Brain pericyte (primary cell): Measurements from ENCODE around the gene NT5DC2.
"Not testable (repeated sequence)": the region's sequence is repeated elsewhere in the genome, so short reads cannot be mapped to it uniquely, and the experiment has no call there.

Experiments
- DNase-seq: peaks from one replicate; pipeline ENCODE4 v3.0.0-alpha.2; 2012; ENCODE audit warnings: low read depth, low spot score

Gene NT5DC2

DNA sequence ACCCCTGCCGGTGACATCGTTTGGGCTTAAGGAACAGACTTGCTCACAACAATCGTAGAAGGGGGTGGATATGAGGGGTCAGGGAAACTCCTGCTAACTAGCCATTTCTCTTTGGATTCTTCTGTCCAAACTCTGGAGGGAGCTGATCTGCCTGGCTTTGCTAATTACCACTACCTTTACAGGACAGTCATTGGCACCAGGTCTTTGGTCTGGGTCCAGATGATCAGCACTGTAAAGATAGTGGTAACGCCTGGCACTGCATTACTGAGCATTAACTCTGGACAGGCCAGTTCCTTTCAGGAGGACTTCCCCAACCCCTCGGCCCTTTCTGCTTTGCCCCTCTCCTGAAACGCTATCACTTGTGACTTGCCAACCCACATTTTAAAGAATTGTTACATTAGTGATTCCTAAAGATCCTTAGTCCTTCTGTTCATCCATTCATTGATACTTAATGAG, 3.5 kb upstream of the NT5DC2 start:
- DNase-seq = no peak

DNA sequence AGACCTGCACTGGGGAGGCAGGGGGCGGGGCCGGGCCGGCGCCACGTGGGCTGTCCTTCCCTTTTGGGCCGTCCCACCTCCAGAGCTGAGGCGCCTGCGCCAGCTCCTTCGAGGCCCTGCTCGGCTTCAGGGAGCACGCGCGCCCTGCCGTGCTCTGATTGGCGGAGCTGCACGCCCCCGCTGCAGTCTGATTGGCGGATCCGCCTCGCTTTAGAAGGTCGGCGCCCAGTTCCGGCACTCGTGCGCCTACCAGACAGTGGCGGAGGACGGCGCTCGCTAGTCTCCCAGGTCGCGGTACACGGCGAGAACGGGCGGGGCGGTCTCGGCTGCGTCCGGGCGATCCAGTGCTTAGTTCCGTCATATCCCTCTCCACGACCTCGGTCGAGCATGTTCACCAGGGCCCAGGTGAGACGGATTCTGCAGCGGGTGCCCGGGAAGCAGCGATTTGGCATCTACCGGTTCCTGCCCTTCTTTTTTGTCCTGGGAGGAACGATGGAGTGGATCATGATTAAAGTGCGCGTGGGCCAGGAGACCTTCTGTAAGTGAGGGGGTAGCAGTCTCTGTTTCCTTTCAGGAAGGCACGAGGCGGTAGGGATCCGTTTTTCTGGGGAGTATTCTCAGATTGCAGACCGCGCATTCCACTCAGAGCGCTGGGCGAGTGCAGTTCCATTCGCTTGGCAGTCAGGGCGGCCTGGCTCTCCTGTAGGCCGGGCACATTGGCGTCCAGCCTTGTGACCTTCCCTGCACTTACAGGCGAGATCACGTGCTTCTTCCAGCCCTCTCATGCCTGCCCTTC, 2.9 kb upstream of the NT5DC2 start, which contains the start of gene UQCC5:
TSS of gene UQCC5 (plus strand) at position 237 of the 796 bp plus-strand sequence. CDS start at position 388, 151 bp downstream.
- peak; percentile 94 for DNase-seq

DNA sequence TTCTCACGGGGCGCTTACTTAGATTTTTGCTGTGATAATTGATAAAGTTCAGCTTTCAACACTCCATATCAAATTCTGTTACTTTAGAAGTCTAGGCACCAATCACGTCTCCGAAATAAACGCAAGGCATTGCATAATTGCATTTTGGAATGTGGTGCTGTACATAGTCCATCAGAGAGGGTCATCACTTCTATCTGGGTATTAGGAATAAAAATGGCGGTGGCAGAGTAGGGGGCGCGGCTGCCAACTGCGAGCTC, 2.4 kb upstream of the NT5DC2 start:
- no peak for DNase-seq

DNA sequence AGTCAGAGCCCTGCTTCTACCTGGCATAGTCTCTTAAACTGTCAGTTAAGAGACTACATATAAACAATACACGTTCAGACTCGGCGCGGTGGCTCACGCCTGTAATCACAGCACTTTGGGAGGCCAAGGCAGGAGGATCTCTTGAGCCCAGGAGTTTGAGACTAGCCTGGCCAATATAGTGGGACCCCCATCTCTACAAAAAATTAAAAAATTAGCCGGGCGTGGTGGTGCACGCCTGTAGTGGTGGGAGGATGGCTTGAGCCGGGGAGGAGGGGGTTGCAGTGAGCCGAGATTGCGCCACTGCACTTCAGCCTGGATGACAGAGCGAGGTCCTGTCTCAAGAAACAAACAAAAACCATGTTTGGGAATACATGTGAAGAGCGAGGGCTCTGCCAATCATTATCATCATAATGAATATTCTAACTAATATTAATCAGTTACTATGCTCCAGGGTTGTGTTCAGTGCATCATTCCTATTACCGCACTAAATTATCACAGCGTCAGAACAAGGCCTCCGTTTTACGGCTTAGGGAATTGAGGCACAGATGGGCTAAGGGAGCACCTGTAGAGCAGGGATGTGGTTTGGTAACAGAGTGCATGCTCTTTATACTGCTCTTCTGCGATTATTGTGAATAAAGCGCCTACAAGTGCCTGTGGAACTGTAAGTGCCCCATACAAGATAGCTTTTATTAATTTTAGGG, 1.9 kb upstream of the NT5DC2 start:
- no peak for DNase-seq

DNA sequence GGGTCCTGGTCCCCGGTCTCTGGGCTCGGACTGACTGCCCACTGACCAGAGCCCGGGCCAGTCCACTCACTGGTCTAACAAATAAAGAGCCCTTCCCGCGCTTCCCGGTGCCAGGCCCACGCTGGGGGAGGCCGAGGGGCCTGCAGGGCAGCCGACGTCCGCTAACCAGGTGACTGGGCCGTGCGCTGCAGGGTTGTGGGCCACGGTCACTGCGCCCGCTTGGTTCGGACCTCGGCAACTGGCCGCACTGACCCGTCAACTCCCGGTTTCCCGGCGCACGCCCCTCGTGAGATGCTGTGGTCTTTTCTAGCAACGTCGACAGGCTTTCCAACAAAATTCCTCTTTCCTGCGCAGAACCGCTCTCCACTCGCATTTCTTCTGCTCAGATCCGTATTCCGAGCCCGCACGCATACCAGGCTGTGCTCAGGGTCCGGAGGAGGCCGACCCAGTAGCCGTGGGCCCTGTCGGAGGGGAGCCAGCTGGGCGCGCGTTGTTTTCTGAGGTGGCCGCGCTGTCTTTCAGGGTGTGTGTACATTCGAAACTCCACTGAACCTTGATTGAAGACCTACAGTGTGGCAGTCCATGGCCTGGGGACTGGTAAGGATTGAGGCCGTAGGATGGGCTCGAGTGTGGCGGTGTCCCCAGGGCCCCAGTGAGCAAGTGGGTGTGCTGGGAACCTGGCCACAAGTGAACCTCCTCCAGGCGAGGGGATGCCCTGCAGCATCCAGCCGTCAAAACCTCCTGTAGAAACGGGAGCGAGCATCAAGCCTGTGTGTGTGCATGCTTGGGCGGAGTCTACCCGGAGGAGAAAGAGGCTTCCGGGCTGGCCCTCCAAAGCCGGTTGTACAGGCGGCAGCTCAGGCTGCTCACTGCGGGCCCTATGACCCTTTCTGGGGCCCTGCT, 875 bp upstream of the NT5DC2 start:
- DNase-seq = no peak

DNA sequence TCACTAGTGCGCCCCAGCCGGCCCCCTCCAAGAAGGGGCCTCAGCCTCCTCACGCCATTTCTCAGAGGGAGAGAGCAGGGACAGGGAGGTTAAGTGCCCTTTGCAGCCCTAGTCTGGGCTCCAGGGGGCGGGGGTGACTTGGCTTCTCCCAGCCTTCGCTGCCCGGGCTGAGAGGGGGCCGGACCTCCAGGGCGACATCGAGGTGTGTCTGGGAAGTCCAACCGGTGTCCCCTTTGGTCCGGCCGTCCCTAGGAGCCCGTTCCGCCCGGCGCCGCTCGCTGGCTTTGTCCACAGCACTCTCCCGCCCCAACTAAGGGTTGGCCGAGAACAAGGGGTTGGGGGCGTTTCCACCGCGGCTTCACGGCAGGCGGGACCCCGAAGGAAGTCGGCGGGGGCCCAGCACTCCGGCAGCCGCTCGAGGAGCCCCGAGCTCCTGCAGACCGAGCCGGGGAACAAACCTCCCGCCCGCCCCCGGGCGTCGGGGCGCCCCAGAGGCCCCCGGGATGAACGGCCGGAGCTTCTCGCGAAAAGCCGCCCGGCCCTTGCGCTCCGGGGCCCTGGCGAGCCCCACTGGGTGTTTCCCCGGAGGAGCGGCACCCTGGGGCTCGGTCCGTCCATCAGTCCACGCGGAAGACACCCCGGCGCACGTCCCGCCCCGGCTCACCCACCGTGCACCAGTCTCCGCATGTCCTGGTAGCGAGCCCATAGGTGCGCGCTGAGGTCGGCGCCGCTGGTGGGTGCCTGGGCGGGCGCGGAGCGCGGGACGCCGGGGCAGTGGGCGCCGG, 627 bp downstream of the NT5DC2 start:
- DNase-seq = no peak

DNA sequence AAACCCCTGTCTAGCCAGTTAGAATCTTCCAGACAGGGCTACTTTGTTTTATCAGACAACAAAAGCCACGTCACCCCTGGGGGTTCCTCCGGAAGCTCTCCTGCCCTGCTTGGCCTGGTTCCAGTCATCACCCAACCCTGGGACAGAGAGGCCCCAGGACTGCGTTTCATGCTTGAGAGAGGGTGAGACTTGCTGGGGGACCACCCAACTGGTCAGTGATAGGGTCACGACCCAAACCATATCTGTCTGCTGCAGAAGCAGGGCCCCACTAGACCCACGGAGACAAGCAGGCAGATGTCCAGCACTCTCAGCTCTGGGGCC, 1.2 kb downstream of the NT5DC2 start:
- no peak for DNase-seq

DNA sequence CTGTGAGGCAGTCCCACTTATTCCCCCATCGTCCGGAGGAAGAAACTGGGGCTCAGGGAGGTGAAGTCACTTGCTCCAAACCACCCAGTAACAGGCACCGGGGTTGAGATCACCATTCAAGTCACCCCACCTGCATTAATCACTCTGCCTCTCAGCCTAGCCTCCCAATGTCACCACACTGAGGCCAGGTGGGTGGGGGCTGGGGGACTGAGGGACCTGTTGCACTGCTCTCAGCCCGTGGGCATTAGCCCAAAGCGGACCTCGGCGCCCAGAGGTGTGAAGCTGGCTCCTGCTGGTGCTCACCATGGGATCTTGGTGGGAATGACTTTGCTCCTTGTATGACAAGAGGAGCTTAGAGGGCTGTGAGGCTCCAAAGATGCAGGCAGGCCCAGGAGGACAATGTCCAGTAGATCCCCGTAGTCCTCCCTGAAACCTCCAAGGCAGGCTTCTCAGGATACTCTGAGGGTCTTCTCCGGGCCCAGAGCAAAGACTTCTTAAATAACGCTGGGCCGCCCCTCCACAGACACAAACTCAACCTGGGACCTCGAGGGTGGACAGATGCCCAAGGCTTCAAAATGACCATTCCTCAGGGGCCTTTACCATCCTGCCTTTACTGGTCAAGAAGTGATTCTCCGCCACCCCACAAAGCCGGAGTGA, 1.7 kb downstream of the NT5DC2 start:
- no peak for DNase-seq

DNA sequence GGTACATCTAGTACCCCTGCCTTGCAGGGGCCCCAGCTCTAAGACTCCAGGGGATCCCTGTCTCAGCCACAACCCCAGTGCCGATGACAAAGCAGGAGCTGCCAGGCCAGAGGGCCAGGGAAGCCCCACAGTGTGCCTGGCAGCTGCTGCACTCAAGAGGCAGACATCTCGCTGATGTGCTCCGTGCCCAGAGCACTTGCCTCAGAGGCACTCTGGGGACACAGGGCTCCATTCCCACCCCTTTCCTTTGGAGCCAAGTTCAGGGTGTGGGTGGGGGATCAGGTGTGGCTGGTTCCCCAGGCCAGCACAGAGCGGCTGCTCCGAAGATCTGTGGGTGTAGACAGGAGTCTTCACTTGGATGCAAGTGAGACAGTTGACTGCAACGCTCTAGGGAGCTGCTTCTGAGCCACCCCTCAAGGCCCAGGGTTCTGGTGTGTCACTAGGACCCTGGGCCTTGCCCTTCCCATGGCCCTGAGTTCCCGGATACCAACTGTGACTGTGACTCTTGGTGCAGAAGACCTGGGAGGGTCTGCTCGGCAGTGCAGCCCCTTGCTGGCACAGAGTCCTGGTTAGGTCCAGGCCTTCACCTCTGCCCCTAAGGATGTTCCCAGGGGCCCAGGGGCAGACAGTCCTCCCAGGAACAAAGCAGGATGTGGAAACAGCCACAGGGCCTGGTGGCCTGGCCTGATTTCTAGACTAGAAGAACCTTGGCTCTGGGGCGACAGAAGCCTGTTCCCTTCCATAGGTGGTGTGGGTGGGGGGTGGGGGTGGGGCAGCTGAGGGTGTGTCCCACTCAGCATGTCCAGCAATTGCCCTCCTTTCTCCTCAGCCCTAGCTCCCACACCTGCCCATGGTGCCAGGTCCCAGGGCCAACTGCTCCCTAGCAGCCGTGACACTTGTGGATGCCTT, 2.5 kb downstream of the NT5DC2 start:
- no peak for DNase-seq

DNA sequence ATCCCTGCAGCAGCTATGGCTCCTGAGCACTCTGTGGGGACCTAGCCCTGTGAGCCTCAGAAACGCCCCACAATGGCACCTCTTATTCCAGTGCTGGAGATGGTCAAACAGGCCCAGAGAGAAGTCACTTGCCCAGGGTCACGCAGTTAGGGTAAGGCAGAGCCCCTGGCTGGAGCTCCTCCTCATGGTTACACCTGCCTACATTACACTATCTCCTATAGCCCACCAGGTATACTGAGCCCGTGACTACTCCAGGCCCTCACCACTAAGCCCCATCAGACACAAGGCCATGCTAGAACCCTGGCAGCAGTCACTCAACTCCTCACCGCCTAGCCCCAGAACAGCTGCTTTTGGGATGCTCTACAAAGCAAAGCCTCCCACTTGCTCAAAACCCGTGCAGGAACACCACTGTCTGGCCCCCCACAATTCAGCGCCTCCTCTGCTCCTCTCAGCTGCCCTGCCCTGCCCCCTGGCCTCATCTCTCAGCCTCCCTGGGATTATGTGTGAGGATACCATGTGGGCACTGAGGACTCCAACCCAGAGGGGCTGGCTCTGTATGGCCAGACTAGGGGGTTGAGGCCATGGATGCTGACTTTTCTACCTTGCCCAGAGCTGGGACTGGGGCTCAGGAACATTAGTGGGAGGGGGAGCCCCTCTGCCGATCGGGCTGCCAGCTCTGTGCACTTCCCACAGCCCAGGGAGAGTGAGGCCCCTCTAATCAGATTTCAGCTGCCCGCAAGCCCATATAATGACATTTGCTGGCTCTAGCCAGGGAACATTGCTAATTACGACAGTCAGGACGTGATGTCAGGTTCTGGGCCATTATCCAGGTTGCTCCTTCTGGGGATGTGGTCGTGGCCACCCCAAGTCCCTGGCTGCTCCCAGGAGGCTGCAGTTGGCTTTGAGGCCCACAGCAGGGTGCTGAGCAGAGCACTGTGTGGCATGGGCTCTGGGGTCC, 4.0 kb downstream of the NT5DC2 start:
- DNase-seq = no peak

DNA sequence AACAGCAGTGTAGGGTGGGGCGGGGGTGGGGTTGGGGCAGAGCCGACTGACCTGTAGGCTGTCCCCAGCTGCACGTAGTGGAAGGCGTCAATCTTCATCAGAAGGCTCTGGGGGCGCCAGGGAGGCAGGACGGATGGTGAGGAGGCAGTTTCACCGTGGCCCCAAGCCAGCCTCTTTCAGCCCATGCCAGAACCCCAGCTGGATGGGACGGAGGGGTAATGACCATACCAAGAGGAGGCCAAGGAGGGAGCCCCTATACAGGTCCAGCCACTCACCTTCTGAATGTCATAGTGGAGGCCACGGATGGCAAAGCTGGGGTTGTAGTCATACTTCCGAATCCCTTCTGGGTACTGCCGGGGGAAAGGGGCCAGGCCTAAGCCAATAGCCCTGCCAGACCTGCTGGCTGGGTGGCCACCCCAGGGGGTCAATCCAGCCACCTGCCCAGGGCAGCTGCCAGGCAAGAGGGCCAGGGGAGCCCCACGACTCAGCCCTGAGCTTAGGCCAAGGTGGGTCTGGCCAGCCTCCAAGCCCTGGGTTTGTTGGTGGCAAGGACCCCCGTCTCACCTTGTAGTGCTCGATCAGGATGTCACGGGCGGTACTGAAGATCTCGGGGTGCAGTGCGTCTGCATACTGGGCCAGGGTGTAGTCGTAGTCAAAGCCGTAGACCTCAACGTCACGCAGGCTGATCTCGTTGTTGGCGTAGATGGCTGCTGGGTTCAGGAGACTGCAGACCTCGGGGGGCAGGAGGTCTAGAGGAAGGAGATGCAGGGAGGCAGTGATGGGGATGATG, 4.9 kb downstream of the NT5DC2 start:
- DNase-seq = no peak

DNA sequence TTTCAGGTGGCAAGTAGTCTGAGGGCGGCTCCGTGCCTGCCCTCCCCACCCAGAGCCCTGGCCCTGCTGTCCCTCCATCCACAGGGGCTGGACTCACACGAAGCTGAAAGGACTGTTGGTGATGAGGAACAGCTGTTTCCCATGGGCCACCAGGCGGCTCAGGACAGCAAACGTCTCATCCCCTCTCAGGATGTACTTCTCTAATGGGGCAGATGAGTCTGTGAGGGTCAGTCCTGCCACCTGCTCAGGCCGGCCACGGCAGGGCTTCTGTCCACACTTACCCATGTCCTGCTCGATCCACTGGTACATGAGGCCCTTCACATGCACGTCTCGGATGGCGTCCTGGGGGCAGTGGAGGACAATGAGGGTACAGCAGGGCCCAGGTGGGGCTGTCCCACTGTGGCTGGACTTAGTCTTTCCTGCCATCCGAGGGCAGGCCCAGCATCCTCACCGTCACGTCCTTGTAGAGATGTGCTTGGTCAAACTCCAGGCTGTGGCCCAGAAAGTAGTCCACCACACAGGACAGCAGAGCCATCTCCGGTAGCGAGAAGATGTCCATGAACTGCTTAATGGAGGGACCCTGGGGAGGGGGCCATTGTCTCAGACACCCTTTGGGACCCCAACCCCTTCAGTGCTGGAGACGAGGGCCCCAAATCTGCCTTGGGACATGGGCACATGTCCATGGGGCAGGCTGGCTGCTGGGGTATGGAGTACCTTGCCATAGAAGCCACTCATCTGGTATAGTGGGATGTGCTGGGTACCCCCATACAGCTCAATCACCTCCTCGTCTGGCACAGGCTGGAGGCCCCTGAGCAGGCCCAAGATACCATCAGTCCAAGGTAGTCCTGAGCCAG, 5.7 kb downstream of the NT5DC2 start:
- DNase-seq = no peak

DNA sequence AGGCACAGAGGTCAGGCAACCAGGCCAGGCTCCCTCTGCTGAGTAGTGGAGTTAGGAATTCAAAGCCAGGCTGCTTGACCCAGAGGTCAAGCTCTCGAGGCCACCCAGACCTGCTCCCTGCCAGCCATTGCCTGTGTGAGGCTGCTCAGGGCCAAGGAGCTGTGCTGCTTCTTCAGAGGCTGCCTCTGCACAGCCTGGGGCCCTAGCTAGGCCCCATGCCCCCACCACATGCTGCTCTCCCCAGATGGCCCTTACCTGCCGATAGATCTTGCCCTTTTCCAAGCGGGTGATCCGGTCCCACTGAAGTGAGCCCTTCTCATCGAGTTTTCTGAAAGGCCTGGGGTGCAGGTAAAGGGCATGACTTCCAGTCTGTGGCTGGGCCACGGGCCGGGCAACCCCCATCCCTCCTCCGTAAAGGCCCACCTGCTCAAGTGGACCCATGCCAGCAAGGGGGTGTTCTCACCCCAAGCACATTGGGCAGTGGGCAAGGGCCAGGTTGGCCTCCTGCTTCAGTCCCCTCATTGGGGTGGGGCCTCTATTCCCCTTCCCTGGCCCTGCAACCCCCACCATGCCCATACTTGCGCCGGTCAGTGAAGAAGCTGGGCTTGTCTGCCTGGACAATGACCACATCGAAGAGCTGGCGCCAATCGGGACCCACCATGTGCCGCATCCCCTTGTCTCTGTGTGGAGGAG, 6.5 kb downstream of the NT5DC2 start:
- DNase-seq = no peak

DNA sequence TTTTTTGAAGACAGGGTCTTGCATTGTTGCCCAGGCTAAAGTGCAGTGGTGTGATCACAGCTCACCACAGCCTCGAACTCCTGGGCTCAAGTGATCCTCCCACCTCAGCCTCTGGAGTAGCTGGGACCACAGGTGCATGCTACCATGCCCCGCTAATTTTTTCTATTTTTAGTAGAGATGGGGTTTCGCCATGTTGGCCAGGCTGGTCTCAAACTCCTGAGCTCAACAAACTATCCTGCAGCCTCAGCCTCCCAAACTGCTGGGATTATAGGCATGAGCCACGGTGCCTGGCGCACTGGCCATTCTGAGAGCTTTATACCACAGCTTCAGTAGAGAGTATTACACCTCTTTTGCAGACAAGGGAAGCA, 7.0 kb downstream of the NT5DC2 start:
- not testable (repeated sequence) for DNase-seq

DNA sequence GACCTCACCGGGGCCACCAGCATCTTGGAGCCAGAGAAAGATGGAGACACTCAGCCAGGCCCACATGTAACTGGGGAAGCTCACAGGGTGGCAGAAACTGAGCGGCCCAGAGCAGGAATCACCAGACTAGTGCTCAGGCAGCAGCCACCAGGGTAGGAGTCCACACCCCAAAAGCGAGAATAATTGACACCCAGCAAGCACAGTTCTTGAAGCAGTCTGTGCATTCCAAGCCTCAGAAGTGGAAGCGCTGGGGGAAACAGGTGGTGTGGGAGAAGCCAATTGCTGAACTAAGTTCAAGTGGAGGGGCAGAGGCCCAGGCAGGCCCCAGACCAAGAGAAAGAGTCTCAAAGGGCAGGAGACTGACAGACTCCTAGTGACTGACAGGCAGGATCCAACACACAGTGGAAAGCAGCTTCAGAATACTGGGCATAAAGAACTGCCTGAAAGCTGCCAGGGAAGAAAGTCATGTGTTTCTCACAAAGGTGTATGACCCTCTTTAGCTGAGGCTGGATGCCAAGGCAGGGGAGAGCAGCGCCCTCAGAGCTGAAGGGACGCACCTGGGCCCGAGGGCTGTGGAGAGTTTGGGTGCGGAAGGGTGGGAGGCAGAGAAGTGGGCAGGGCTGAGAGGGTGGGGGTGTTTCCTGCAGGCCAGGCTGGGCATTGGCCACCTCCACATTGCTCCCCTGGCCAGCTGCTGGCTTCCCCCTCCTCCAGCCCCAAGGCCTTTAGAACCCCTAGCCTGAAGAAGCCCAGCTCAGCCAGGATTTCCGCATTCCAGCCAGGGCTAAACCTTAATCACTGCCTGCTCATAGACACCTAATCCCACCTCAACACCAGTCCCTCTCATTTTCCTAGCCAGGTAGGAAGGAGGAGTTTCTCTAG, 7.7 kb downstream of the NT5DC2 start:
- no peak for DNase-seq
